GM12878 (cell line): ENCODE measurements around the gene CACNA2D3. TPM values are rescaled to one million over a fixed set of nuclear protein-coding genes. Genes with fewer than 3 reads are reported as not detected.

Experiments used
- ATAC-seq: fragments of 200-7000 bp; cut with Tn5 transposase; 3 replicates; pipeline ENCODE4 v1.9.1; 2020; ENCODE audit warnings: mild to moderate bottlenecking, moderate library complexity
- BruUV-seq: library from RNA; stranded (reverse); fragments of 400-500 nt; replicated peaks from 2 replicates; lab custom pipeline; 2021; lab: Mats Ljungman, UMichigan
- CTCF ChIA-PET: fragments of 300-600 bp; sonication (Branson Sonifier 250); formaldehyde crosslinking; extraction: SDS; loops from one replicate; lab custom pipeline; 2021; ENCODE audit warnings: inconsistent platforms; lab: Yijun Ruan, JAX
- POLR2A ChIA-PET: fragments of 350-600 bp; formaldehyde crosslinking; extraction: SDS; loops from one replicate; lab custom pipeline; 2021; ENCODE audit warnings: inconsistent platforms; lab: Charles Lee
- RAD21 ChIA-PET: fragments of 300-600 bp; sonication (Branson Sonifier 250); formaldehyde crosslinking; loops from one replicate; lab custom pipeline; 2023; ENCODE audit warnings: antibody characterized with exemption; ENCODE audit not compliant: unreplicated experiment; lab: Charles Lee
- SMC1A ChIA-PET: fragments of 300-600 bp; sonication (Branson Sonifier 250); formaldehyde crosslinking; loops from one replicate; lab custom pipeline; 2023; ENCODE audit not compliant: unreplicated experiment, uncharacterized antibody; lab: Charles Lee
- DNase-seq: peaks from one replicate; pipeline ENCODE4 v3.0.0-alpha.2; 2011; ENCODE audit warnings: low read depth, low spot score
- FAIRE-seq: peaks from 3 replicates; lab custom pipeline; 2011; peaks lifted over from hg19 to GRCh38; lab: Jason Lieb, UNC
- H2AFZ ChIP-seq: 2 replicates; pipeline ENCODE4 v1.6.0; 2011; ENCODE audit warnings: low read depth, low read length, control low read depth; ENCODE audit not compliant: control insufficient read depth
- H3K27ac ChIP-seq: 2 replicates; pipeline ENCODE4 v1.5.1; 2011; ENCODE audit warnings: control low read depth; ENCODE audit not compliant: control insufficient read depth, insufficient read depth
- H3K27me3 ChIP-seq, 2 experiments: replicated peaks in 1 of 2; 2 replicates each; pipeline versions ENCODE4 v1.6.0 to v1.6.1; 2011; ENCODE audit warnings: low read length in 1 of 2; ENCODE audit not compliant: control insufficient read depth in 2 of 2, insufficient read depth in 2 of 2
- H3K36me3 ChIP-seq, 2 experiments: 2 replicates each; pipeline ENCODE4 v1.5.1; 2011; ENCODE audit warnings: low read length in 1 of 2; ENCODE audit not compliant: control insufficient read depth in 2 of 2, insufficient read depth in 2 of 2
- H3K4me1 ChIP-seq: 2 replicates; pipeline ENCODE4 v1.6.1; 2011; ENCODE audit warnings: mild to moderate bottlenecking, low read length, moderate library complexity, mixed read lengths; ENCODE audit not compliant: control insufficient read depth, insufficient read depth
- H3K4me2 ChIP-seq: 2 replicates; pipeline ENCODE4 v1.6.0; 2011; ENCODE audit warnings: control low read depth; ENCODE audit not compliant: control insufficient read depth, insufficient read depth
- H3K4me3 ChIP-seq: fragments of 200-600 bp; sonication (generic); 2 replicates; pipeline ENCODE4 v1.5.1; 2016
- H3K79me2 ChIP-seq: 2 replicates; pipeline ENCODE4 v1.6.0; 2011; ENCODE audit warnings: low read length; ENCODE audit not compliant: control insufficient read depth, insufficient read depth
- H3K9ac ChIP-seq: 2 replicates; pipeline ENCODE4 v1.8.0; 2011; ENCODE audit warnings: low read length, control low read depth, mixed read lengths; ENCODE audit not compliant: control insufficient read depth, insufficient read depth
- H3K9me3 ChIP-seq: replicated peaks from 3 replicates; pipeline ENCODE4 v1.5.1; 2011; ENCODE audit warnings: mild to moderate bottlenecking, low read length; ENCODE audit not compliant: control insufficient read depth, insufficient read depth
- H4K20me1 ChIP-seq: 2 replicates; pipeline ENCODE4 v1.6.0; 2011; ENCODE audit not compliant: control insufficient read depth, insufficient read depth
- CEBPB ChIP-seq, 2 experiments: fragments of 150-350 bp in 1 of 2; IDR thresholded peaks; 2 replicates each; pipeline ENCODE4 v1.6.1; 2012 to 2014; ENCODE audit warnings: low read depth in 2 of 2, low read length in 2 of 2, borderline replicate concordance in 1 of 2, inconsistent platforms in 1 of 2
- NKRF ChIP-seq: fragments of 450-650 bp; conservative IDR thresholded peaks from 2 replicates; pipeline ENCODE4 v1.6.1; 2017; ENCODE audit warnings: mild to moderate bottlenecking, moderate library complexity
- RELA ChIP-seq: fragments of 450-650 bp; IDR thresholded peaks from 2 replicates; pipeline ENCODE4 v1.8.0; 2014; ENCODE audit warnings: borderline replicate concordance; ENCODE audit not compliant: partially characterized antibody
- TCF12 ChIP-seq: IDR thresholded peaks from 2 replicates; pipeline ENCODE4 v1.6.1; 2011; ENCODE audit warnings: low read depth, mild to moderate bottlenecking, low read length
- ZSCAN29 ChIP-seq: fragments of 450-650 bp; IDR thresholded peaks from 2 replicates; pipeline ENCODE4 v1.6.1; 2017; ENCODE audit warnings: mild to moderate bottlenecking, moderate library complexity
- ZZZ3 ChIP-seq: IDR thresholded peaks from 2 replicates; pipeline ENCODE4 v1.6.1; 2011; ENCODE audit warnings: low read depth; ENCODE audit not compliant: control insufficient read depth, insufficient read length
- WGBS: methylation state at CpG from one replicate; pipeline ENCODE4 v1.1.6; 2016; ENCODE audit warnings: low lambda C conversion rate; ENCODE audit not compliant: insufficient replicate concordance, insufficient coverage; ENCODE audit errors: missing lambda C conversion rate; 5-methylcytosine and 5-hydroxymethylcytosine counted together
- in situ Hi-C: fragments of 300-500 bp; cut with MboI; formaldehyde crosslinking; loops from 9 replicates; pipeline ENCODE4 v1.14.3; 2018; ENCODE audit warnings: mixed read lengths
- intact Hi-C: fragments of 100-400 bp; cut with micrococcal nuclease; formaldehyde crosslinking; loops from one replicate; pipeline ENCODE4 v1.14.2; 2022; ENCODE audit not compliant: unreplicated experiment
- polyA plus RNA-seq, 11 experiments: library from polyadenylated mRNA; depleted of rRNA in 4 of 11; unstranded in 6 of 11; stranded (reverse) in 5 of 11; fragments of >200 nt; fragmentation: Nextera tagmentation in 4 of 11; fragmentation: Illumina TruSeq in 1 of 11; extraction: Ambion mirVana in 4 of 11; extraction: Trizol in 1 of 11; gene quantifications; 1 replicate in 1 of 11; 2 replicates in 10 of 11; pipeline versions ENCODE4 v1.2.1 to v1.2.3, GENCODE V29; 2011 to 2016; ENCODE audit warnings: inconsistent platforms in 2 of 11, missing spikeins in 2 of 11, low read depth in 1 of 11
- total RNA-seq, 4 experiments: library from RNA; depleted of rRNA in 3 of 4; stranded (reverse); fragments of >200 nt in 3 of 4; fragmentation: Illumina TruSeq in 1 of 4; extraction: Trizol in 1 of 4; gene quantifications; 2 replicates each; pipeline versions ENCODE4 v1.2.1 to v1.2.3, GENCODE V29; 2013 to 2021
- TF ChIP-seq, protein P1 (sequence below): fragments of 450-650 bp; formaldehyde crosslinking; IDR thresholded peaks from 2 replicates; pipeline ENCODE4 v1.4.0; 2020; ENCODE audit warnings: mild to moderate bottlenecking, moderate library complexity

CACNA2D3 gene
- total and polyA plus RNA-seq, 10 of the 15 experiments (the other 5 are each of a cell fraction or from before 2014, with no cell fraction given), result not detected

DNA sequence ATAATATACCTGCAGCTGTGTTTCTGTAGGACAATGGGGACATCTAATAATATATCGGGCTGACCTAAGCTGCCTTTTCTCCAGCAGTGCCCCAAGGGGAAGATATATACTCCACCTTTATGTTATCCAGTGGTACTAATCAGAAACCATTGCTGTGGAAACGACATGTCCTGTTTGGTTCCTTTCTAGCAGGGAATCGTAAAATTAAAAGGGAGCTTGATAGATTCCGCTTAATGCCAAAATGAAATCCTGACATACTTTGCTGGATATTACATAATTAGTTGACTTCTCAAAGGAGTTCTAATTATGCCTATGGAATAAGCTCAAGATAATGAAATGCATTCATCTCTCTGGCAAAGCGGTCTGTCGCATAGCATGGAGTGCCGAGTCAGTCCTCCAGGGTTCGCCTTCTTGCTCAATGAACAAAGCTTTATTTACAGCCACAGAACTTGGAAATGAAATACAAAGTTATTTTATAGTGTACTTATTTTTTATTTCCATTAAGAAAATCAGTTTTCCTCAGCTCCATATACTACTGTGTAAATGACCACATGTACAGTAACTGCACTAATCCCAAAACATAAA, 542.8 kb downstream of the CACNA2D3 start:
- no TSS peak for BruUV-seq
- H3K9ac ChIP-seq, result no peak overlapping the region
- in situ Hi-C loops (no loop called here), intact Hi-C loops (no loop called here)
- no peaks in the 10 kb centered on the region for H3K4me1 ChIP-seq
- FAIRE-seq (no peak), ATAC-seq (no peak), DNase-seq (no peak)
- no peaks in the 10 kb centered on the region for H4K20me1 ChIP-seq
- CTCF ChIA-PET, result no interaction called here
- H2AFZ ChIP-seq, result no peak overlapping the region
- 47% methylated on average over 8 of the region's 8 CpGs for WGBS
- RAD21 ChIA-PET, result no interaction called here
- no peak overlapping the region for H3K4me2 ChIP-seq
- no peaks in the 10 kb centered on the region for H3K9me3 ChIP-seq
- H3K27ac ChIP-seq, result no peak overlapping the region
- TF ChIP-seq RELA (no peak), NKRF (no peak), ZSCAN29 (no peak), ZZZ3 (no peak), TCF12 (no peak), CEBPB (IDR thresholded peaks at IDR 0.05; ENCODE audit: borderline replicate concordance in 1 of 2, low read depth in 2 of 2, low read length in 2 of 2) (no peak)
- TF ChIP-seq, protein P1, sequence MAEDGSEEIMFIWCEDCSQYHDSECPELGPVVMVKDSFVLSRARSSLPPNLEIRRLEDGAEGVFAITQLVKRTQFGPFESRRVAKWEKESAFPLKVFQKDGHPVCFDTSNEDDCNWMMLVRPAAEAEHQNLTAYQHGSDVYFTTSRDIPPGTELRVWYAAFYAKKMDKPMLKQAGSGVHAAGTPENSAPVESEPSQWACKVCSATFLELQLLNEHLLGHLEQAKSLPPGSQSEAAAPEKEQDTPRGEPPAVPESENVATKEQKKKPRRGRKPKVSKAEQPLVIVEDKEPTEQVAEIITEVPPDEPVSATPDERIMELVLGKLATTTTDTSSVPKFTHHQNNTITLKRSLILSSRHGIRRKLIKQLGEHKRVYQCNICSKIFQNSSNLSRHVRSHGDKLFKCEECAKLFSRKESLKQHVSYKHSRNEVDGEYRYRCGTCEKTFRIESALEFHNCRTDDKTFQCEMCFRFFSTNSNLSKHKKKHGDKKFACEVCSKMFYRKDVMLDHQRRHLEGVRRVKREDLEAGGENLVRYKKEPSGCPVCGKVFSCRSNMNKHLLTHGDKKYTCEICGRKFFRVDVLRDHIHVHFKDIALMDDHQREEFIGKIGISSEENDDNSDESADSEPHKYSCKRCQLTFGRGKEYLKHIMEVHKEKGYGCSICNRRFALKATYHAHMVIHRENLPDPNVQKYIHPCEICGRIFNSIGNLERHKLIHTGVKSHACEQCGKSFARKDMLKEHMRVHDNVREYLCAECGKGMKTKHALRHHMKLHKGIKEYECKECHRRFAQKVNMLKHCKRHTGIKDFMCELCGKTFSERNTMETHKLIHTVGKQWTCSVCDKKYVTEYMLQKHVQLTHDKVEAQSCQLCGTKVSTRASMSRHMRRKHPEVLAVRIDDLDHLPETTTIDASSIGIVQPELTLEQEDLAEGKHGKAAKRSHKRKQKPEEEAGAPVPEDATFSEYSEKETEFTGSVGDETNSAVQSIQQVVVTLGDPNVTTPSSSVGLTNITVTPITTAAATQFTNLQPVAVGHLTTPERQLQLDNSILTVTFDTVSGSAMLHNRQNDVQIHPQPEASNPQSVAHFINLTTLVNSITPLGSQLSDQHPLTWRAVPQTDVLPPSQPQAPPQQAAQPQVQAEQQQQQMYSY (CRISPR knock-in tag), result no peak
- peaks cover 0 to 2% of the 10 kb centered on the region in 2 experiments; a peak in 3 of 4 replicates for H3K27me3 ChIP-seq
- H3K4me3 ChIP-seq, result no peak overlapping the region
- POLR2A ChIA-PET, result no interaction called here
- SMC1A ChIA-PET, result no interaction called here
- no peaks in the 10 kb centered on the region for H3K79me2 ChIP-seq
- no peaks in the 10 kb centered on the region for H3K36me3 ChIP-seq
